Stimulated activated CD8-positive, alpha-beta memory T cell treated with anti-CD3 and anti-CD28 coated beads, Interleukin-7, amount 100 ng/mL, for 48 hours (primary cell): ENCODE measurements around the gene SLC46A3.
"Not testable (repeated sequence)": the region's sequence is repeated elsewhere in the genome, so short reads cannot be mapped to it uniquely, and the experiment has no call there.

ENCODE experiments used
- DNase-seq, 2 donors: peaks; one replicate each; pipeline ENCODE4 v3.0.0-alpha.2; 2020; ENCODE audit warnings: low read depth in 1 of 2; ENCODE audit errors: extremely low read depth in 1 of 2

SLC46A3 gene

DNA sequence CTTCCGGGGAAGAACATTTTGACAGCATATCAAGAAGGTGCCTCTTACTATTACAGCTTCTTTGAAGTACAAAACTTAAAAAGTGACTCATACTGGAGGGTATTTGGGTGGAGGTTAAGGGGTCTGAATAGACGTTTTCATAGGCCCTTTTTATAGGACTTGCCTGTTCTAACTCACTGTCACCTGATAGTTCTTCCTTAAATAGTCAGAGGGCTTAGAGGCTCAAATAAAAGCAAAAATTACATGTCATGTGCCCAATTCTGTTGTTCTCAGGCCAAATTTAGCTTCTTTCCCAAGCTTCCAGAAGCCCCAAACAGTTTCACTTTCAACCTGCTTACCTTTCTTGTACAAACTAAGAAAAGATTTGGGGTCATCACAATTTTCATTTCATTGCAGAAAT, 16.1 kb upstream of the SLC46A3 start:
- no peak for DNase-seq

DNA sequence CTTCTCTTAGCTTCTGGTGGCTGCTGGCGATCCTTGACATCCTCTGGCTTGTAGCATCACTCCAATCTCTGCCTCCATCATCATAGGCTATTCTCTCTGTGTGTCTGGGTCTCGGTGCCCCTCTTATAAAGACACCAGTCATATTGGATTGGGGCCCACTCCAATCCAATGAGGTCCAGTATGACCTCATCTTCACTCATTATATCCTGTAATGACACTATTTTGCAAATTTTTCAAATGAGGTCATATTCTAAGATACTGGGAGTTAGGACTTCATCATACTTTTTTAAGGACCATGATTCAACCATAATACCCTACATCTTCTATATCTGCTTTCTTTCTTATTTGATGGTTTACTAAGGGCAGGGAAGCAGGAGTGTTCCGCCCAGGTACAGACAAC, 12.0 kb upstream of the SLC46A3 start:
- DNase-seq, result no peak

DNA sequence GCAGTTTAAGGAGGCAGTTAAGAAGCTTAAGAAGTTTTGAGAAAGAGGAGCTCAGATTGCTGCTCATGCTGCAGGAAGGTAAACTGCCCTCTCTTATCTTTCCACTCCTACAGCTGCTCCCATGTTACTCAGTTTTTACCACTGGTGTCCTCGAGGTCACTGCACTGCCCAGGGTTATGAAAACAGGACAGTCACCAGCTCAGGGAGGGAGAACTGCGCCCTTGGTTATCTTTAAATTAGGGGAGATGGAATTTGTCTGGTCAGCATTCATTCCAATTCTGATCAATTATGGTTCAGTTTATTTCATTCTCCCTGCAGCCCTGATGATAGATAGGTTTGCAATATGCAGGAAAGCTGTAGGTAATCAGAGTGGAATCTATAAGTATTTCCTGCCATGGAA, 10.8 kb upstream of the SLC46A3 start:
- no peak for DNase-seq

DNA sequence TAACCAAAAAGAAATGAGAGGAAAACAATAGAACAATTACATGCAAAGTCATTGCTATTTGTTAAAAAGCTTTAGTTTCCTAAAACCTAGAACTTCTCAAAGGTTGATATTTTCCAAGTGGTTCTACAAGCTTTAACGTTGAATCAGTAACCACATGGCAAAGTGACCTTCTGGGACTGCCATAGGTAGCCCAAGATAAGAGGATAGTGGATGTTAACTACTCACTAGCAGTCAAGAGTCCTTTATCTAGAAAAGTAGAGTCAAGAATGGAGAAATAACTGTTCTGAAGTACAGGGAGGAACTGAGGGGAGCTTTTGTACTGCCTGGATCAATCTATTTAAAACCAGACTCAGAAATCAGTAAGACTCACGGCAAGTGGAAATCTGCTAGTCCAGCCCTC, 9.9 kb upstream of the SLC46A3 start:
- DNase-seq, result no peak

DNA sequence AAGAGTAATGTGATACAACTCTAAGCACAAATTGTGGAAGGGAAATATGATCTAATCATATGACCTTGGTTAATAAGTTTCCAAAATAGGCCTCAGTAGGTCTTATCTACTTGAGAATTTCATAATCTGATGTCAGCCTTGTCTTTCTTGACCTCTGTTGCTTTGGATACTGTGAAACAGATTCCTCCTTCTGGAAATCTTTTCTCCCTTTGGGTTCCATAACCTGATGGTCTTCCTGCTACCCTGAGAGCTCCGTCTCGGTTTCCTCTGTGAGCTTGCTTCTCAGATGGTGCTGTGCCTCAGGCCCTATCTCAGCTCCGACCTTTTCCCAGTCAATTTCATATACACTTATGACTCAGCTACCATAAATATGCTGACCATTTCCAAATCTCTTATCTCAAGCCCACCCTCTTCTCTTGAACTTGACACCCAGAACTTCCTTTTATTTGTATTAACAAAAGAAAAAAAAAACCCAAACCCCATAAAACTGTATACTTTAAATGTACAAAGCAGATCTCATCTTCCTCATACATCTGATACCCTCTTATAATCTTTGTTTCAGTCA, 6.4 kb upstream of the SLC46A3 start:
- no peak for DNase-seq

DNA sequence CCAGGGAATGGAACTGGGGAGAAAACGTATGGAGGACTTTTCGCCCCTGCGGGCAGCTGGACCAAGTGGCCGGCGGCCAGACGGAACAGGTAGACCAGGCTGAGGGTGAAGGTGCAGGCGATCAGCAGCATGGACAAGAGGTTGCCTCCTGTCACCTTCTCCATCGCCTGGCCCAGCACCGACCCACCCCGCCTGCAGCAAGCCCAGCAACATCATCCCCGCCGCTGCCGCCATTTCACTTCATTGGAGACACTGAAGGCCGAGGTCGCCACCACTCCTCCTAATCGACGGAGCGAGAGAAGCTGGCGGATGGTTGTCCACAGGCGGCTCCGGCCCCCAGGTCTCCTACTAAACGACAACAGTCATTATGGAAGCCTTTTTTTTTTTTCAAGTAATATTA, 5.0 kb upstream of the SLC46A3 start:
- no peak for DNase-seq

DNA sequence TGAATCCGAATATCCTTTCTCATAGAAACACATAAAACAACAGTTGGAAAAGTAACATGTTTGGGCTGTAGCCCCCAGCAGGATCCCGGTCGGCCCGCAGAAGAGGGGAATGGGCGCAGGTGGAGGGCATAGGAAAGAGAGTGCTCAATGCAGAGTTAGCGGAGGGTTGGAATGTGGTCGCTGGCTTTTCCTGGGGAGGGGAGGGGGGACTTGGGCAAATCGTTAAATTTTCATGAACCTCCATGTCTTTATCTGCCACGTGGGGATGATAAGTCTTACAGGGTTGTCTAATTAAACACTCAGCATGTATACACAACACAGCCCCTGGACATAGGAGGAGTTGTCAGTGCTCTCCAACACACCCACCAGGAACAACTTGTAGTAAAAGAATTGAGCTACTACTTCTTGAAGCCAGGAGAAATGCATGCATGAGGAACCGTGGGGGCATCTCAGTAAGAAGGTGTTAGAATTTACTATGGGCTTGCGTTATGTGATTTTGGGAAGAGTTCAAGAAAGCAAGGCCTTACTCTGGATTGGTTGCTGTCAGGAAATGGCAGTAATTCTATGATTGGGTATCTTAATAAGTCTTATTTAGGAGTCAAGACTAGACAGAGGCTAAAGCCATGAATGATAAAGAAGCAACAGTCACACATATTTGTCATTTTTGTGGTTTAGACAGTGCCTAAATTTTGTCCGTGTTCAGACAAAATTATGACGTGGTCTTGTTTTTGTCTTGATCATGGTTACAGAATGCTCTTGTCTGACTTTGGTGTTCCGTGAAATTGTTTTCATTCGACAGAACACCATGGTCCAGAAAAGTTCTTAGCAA, 671 bp upstream of the SLC46A3 start:
- no peak for DNase-seq

DNA sequence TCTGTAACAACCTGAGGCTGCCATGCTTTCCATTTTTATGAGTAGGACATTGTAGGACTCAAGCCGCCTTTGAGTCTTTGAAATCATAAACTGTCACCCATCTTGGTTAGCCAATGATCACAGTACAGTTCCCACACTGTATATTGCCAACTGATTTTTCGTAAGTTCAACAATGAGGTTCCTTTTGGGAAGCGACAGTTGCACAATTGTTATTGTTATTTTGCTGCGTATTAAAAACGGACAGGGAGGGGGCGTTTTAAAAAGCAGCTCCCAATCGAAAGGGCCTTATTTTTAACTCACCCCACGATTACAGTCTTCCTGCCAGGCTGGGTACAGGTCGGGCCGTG, 601 bp downstream of the SLC46A3 start:
- DNase-seq, result no peak

DNA sequence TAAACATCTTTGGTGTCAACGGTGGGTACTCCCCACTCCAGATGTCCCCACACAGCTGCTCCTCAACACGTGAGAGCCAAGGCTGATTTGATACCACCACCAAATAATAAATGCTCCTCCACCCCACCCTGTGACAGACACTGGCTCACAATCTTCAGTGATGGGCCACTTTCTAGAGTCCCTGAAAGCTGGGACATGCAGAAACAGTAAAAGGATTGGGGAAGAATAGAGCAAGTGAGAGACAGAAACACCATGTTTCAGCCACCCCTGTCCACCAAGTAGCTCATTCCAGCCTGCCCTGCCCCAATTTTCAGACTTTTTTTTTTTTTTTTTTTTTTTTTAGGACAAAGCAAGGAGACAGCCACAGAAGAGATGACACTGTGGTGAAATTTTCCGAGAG, 1.6 kb downstream of the SLC46A3 start:
- DNase-seq, result no peak

DNA sequence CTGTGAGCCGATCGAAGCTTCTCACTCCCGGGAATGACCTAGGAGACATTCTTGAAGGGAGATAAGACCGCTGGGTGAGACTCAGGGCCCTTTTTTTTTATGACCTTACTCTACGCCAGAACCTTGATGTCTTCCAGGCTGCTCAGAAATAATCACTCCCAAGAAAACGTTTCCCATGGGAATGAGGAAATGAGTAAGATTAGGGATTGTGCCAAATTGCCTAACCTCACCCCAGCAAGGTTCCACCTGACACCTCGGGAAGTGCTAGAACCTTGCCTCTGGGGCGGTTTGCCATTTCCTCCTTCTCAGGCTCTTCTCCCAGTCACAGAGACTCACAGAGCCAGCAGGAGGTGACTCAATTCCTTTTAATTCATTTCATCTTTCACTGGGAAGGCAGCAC, 2.3 kb downstream of the SLC46A3 start:
- no peak for DNase-seq

DNA sequence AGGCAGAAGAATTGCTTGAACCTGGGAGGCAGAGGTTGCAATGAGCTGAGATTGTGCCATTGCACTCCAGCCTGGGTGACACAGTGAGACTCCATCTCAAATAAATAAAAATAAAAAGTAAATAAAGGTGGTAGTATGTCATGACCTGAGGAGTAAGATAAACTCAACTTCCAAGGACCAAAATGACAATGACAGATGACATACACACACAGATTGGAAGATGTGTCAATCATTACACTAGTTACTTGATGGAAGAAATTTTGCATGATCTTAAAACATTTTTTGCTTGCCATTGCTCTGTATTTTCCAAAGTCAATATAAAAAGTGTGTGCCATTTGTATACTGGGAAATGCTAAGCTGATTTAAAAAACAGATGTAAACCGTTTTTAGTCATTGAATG, 4.1 kb downstream of the SLC46A3 start:
- no peak for DNase-seq

DNA sequence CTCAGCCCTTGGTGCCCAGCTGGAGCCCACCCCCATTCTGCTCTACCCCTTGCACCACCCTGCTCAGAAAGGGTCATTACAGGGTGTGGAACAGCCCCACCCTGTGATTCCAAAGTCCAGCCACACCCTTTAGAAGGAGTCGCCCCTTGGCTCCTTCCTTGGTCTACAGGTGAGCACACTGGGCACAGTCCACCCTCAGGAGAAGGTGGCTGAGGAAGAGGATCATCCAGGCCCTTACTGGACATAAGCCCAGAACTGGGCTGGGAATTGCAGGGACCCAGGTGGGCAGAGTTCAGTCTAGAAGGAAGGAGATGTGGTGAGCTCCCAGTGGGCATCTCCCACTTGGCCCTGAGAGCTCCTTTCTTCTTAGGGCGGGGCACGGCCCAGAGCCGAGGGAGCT, 8.6 kb downstream of the SLC46A3 start:
- no peak for DNase-seq

DNA sequence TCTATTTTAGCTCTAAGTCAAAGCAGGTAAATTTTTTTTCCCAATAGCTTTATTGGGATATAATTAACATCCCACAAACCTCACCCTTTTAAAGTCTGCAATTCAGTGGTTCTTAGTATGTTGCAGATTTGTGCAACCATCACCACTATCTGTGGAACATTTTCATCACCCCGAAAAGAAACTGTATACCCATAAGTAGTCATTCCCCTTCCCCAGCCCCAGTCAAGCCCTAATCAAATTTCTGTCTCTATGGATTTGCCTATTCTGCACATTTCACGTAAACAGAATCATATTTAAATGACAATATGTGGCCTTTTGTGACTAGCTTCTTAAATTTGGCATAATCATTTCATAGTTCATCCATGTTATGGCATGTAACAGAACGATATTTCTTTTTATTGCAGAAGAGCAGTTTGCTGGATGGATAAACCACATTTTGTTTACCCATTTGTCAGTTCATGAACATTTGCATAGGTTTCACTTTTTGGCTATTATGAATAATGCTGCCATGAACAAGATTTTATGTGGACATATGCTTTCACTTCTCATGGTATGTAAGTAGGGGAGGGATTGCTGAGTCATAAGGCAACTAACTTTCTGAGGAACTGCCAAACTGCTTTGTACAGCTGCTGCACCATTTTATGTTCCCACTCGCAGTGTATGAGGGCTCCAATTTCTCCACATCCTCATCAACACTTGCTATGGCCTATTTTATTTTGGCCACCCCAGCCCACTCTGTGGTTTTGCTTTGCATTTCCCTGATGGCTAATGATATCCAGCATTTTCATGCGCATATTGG, 10.9 kb downstream of the SLC46A3 start:
- DNase-seq, result no peak

DNA sequence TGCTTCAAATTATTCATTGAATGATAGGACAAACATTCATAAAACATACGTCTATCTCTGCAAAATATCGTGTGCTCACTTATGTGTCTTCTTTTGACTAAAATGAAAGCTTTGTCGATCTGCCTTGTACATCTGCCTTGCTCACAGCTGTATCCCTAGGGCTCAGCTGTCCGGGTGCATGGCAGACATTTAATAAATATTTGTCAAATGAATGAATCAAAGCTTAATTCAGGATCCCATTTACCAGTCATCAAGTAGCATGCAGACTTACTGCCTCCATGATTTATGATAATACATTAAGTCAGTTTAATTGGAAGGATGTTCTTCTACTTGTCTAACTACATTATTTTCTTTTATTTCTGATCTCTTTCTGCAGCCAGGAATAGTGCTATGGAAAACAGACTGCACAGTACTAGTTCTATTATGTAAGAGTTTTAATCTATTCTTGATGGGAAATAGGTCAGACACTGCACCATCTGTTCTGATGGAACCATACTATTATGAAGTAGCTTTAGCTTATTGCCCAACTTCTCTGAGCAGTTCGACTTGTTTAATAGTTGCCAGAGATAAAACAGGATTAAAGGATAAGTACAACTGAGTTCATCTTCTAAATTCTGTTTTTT, 13.2 kb downstream of the SLC46A3 start:
- no peak for DNase-seq

DNA sequence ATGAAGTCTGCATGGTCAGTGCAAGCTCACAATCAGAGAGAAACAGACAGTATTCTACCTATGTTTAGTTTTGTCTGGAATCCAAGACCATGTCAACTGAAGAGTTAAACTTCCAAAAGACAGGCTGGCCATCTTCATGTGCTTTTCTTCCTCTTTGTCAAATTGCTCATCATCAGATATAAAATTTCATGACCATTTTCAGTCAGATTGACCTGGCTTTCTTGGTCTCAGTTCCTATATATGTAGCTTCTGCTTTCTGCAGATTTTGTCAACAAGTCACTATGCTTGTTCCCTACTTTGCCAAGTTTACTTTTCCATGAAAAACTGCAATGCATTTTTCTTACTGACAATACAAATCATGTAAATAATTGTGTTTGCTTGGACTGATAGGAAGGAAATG, 13.9 kb downstream of the SLC46A3 start:
- no peak for DNase-seq

DNA sequence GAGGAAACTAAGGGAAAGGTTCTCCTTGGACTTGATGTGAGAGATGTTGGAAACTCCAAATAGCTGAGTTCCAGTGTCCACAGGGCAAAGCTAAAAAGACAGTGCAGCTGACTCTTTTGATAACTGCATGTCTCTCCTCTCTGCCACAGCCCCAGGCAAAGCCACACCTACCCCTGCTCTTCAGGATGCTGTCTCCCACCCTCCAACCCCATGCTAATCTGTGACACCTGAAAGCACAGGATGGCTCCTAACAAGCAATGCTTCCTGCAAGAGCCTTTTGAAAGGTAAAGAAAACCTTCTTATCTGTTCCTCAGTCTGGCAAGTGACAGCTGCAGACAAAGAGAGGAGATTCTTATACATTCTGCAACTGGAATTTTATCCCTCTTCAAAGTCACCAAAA, 14.5 kb downstream of the SLC46A3 start:
- no peak for DNase-seq

DNA sequence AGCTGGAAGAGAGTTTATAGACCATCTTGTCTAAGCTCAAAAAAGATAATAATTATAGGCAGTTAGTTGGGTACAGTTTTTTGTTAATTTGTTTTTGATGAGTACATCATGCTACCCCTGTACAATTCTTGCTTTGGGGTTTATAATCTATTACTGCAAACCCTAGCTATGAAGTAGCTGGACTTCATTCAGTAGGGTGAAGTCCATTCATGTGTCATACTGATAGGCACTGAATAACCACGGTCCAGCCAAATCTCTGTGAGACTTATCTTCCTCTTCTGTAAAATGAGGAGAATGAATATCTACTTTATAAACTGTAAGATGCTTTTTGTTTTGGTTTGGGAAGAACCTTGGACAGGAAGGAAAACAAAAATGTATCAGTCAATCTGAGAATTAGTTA, 19.5 kb downstream of the SLC46A3 start:
- DNase-seq, result no peak

DNA sequence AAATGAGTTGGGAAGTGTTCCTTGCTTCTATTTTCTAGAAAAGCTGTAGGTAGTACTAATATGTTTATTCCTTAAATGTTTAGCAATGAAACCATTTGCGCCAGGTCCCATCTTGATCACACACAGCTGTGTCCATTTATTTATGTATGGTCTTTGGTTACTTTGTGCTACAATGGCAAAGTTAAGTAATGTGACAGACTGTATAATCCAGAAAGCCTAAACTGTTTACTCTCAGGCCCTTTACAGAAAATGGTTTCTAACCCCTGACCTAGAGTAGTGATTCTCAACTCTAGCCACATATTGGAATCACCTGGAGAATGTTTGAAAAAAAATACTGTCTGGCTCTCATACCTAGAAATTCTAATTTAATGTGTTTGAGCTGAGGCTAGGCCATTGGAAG, 21.3 kb downstream of the SLC46A3 start:
- no peak for DNase-seq

DNA sequence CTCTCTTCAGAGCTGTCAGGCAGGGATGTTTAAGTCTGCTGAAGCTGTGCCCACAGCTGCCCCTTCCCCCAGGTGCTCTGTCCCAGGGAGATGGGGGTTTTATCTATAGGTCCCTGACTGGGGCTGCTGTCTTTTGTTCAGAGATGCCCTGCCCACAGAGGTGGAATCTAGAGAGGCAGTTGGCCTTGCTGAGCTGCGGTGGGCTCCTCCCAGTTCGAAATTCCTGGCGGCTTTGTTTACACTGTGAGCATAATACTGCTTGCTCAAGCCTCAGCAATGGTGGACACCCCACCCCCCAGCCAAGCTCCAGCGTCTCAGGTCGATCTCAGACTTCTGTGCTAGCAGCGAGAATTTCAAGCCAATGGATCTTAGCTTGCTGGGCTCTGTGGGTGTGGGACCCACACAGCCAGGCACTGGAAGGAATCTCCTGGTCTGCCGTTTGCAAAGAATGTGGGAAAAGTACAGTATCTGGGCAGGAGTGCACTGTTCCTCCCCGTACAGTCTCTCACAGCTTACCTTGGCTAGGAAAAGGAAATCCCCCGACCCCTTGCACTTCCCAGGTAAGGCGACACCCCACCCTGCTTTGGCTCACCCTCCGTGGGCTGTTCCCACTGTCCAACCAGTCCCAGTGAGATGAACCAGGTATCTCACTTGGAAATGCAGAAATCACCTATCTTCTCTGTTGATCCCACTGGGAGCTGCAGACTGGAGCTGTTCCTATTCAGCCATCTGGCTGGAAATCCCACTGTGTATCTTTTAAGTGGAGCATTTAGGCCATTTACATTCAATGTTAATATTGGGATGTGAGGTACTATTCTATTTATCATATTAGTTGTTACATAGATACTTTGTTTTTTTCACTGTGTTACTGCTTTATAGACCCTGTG, 24.9 kb downstream of the SLC46A3 start:
- DNase-seq, result not testable (repeated sequence)

DNA sequence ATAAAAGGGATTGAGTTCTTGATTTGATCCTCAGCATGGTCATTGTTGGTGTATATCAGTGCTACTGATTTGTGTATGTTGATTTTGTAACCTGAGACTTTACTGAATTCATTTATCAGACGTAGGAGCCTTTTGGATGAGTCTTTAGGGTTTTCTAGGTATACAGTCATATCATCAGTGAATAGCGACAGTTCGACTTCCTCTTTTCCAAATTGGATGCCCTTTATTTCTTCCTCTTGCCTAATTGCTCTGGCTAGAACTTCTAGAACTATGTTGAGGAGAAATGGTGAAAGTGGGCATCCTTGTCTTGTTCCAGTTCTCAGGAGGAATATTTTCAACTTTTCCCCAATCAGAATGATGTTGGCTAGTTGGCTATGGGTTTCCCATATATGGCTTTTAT, 32.9 kb downstream of the SLC46A3 start:
- no peak for DNase-seq

DNA sequence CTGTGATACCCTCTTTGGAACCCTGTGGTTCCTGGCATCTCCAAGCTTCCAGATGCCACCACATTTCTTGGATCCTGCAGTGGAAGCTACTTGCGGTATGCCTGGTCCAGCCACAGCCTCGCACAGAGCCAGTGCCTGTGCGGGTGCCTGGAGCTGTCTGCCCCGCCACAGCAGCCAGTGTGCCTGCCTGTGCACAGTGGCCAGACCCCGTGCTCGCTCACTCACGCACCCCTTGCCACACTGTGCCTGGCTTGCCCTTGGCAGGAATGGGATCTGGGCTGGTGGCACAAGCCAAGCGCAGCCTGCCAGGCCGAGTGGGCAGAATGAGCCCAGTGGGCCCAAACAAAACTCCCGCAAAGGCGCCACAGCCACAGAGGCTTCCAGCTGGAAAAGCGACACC, 33.7 kb downstream of the SLC46A3 start:
- DNase-seq, result no peak
